Fibroblast of skin of left biceps (primary cell): Measurements from ENCODE around the gene ZNF346.
"Not testable (repeated sequence)": the region's sequence is repeated elsewhere in the genome, so short reads cannot be mapped to it uniquely, and the experiment has no call there.

ENCODE experiments used
- DNase-seq, 2 experiments: peaks; one replicate each; pipeline ENCODE4 v3.0.0-alpha.2; 2013; ENCODE audit warnings: low read depth in 2 of 2

ZNF346 gene

DNA sequence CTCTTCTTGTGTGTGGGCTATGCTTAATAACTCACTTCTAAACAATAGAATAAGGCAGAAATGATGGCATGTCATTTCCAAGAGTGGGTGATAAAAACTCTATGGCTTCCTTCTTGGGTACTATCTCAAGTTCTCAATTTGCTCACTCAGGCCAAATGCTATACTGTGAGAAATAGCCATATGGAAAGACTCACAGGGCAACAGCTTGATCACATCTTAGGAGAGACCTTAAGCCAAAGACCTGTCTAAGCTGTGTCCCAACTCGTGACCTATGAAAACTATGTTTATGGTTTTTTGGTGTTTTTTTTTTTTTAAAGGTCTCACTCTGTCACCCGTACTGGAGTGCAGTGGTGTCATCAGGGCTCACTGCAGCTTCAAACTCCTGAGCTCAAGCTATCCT, 13.8 kb upstream of the ZNF346 start:
- no peak for DNase-seq

- no peak for DNase-seq
Measured at GRCh38 chr5:177010153-177010552, 12.3 kb upstream of the ZNF346 start.

GRCh38 chr5:177015156-177015555, 7.3 kb upstream of the ZNF346 start:
- no peak for DNase-seq

DNA sequence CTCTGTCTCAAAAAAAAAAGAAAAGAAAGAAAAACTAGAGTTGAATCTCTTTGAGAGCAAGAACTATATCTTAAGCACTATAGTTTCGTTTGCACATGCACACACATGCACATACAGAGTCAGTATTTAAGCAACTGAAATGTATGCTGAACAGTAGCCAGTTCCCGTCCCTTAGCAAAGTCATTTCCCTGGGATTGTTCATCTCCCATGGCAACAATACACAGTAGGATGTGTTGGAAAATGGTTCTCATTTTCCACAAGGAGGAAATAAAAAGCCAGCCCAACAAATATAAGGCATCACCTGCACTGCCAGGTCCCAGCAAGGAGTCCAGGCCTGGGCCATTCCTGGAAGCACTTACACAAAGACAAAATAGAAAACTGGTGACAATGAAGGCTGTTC, 4.2 kb upstream of the ZNF346 start:
- DNase-seq: no peak

- DNase-seq: no peak
Measured at GRCh38 chr5:177020033-177020432, 2.5 kb upstream of the ZNF346 start.

GRCh38 chr5:177023303-177023664, 788 bp downstream of the ZNF346 start:
- DNase-seq: no peak

DNA sequence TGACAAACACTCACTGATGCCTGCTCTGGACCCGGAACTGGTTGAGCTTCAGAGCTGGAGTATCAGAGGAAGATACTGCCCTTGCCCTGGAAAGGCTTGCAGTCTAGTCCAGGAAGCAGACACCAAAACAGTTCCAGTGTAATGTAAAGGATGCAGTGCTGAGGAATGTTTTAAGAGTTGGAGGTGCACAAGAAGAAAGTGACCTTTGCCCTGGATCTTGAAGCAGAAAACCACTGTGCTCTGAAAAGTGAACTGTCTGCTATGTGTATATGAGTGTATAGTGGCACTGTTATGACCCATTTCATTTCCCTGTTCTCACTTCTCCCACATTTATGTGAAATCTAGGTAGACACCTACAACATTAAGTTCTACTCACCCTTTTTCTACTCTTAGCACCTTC, 2.1 kb downstream of the ZNF346 start:
- DNase-seq: no peak

DNA sequence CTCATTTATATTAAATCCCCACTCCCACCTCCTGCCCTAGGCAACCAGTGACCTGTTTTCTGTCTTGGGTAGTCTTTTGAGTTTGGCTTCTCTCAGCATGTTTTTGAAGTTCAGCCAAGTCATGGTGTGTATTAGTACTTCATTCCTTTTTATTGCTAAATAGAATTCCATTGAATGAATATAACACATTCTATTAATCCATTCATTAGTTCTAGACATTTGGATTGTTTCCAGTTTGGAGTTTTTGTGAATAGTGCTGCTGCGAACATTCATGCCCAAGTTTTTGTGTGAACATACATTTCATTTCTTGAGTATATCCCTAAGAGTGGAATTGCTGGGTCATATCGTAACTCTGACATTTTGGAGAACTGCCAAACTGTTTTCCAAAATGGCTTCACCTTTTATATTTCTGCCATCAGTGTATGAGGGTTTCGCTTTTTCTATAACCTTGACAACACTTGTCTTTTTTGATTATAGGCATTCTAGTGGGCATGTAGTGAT, 2.7 kb downstream of the ZNF346 start:
- DNase-seq: no peak

DNA sequence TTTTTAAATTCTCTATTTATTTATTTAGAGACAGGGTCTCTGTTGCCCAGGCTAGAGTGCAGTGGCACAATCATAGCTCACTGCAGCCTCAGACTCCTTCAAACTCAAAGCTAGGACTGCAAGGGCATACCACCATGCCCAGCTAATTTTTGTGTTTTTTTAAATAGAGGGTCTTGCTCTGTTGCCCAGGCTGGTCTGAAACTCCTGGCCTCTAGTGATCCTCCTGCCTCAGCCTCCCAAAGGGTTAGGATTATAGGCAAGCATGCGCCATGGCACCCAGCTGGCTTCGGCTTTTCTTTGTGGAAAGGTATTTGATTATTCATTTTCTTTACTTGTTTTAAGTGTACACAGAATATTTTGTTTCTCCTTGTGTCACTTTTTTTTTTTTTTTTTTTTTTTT, 5.2 kb downstream of the ZNF346 start:
- DNase-seq: no peak

DNA sequence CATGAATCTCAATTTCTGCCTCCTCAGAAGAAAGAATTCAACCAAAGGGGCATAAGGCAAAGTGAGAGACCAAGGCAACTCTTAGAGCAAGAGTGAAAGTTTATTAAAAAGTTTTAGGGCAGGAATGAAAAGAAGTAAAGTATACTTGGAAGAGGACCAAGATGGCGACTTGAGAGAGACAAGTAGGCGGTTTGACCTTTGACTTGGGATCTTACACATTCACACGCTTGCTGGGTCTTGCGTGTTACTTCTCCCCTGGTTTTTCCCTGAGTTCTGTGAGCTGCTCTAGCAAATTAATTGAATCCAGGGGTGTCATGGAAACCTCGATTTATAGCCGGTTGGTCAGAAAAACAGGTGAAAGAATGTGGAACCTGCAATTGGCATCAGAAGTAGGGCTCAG, 7.0 kb downstream of the ZNF346 start:
- DNase-seq: no peak

- no peak for DNase-seq
Measured at GRCh38 chr5:177035976-177036375, 13.5 kb downstream of the ZNF346 start.

DNA sequence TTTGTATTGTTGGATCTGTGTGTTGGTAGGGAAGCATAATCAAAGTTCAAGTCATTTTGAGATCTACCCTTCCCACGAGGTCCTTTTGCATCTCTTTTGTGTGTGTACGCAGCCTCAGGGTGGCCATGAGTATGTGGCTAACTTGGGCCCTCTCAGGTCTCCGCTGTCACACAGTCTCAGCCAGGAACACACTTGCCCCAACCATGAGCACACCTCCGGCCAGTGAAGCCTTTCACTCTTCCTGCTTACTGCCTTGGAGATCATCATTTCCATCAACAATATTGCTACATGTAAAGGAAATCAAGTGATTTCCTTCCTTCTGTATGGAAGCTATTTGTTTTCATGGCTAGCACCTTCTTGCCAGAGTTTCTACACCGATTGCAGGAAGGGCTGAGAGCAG, 13.9 kb downstream of the ZNF346 start:
- no peak for DNase-seq

- no peak for DNase-seq
Measured at GRCh38 chr5:177036921-177037320, 14.4 kb downstream of the ZNF346 start.

DNA sequence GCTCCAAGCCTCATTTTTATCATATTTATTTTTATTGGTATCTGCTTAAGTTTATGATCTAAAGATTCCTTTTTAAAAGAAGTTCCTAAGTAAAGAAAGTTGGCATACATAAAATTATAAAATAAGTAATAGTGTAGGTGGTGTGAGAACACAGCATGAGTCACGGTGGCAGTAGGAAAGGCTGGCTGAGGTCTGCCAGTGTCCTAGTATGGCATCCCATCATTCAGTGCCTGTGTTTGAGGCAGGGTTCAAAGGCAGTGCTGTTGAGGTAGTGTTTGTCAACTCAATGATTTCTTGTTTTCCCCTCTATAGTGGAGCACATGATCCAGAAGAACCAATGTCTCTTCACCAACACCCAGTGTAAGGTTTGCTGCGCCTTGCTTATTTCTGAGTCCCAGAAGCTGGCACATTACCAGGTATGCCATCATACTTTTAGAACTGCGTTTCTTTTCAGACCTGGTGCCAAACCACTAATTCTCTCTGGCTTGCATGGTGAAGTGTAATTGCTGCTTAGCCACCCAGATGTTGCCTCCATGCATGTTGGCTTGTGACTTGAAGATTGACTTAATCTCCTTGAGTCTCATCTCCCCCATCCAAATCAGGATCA, 18.4 kb downstream of the ZNF346 start:
- no peak for DNase-seq

DNA sequence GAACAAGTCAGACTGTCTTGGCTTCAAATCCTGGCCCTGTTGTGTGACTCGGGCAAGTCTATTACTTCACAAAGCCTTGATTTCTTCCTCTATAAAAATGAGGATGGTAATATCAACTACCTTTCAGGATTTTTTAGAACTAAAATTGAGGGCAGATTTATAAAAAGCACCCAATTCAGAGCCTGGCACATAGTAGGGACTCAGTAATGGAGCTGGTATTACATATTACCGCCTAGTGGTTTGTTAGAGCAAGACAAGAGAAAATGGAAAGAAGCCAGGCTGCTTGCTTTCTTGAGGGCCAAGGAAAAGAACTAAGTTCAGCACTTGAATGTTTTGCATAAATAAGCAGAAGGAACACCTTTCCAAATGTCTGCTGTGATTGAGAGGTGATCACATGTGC, 19.4 kb downstream of the ZNF346 start:
- no peak for DNase-seq

- no peak for DNase-seq
Measured at GRCh38 chr5:177043114-177043513, 20.6 kb downstream of the ZNF346 start.

DNA sequence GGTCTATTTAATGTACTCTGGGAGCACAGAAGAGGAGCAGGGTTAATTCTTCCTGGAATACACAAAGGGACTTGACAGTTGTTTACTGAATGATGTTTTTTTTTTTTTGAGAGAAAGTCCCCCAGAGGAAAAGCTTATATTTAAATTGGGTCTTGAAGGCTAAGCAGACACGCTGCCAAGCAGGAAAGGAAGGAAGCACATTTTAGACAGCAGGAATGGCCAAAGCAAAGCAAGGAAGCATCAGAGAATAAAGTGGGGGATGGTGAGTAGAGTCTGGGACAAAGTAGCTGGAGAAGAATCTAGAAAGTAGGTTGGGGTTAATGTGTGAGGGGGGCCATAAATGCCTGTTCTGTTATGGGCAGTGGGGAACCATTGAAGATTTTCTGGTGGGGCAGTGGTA, 21.5 kb downstream of the ZNF346 start:
- no peak for DNase-seq

- no peak for DNase-seq
Measured at GRCh38 chr5:177044641-177045040, 22.1 kb downstream of the ZNF346 start.

DNA sequence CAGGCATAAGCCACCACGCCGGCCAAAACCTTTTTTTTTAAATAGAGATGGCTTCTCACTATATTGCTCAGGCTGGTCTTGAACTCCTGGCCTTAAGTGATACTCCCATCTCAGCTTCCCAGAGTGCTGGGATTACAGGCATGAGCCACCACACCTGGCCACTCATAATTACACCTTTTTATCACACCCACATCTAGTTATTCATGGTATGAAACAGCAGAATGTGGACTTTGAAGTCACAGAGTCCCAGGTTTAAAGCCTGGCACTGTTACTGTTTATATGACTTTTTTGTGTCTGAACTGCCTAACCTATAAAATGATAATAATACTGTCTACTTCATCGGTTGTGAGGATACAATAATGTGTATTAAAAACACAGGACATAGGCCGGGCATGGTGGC, 23.1 kb downstream of the ZNF346 start:
- no peak for DNase-seq

DNA sequence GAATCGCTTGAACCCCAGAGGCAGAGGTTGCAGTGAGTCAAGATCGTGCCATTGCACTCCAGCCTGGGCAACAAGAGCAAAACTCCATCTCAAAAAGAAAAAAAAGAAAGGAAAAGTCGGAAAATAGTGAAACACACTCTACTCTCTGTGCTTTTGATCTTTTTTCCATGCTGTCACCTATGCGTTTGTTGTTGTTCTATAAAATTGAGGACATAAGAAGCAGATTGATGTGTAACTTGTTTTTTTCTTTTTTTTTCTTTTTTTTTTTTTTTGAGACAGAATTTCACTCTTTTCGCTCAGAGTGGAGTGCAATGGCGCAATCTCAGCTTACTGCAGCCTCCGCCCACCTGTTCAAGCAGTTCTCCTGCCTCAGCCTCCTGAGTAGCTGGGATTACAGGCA, 26.0 kb downstream of the ZNF346 start:
- DNase-seq: not testable (repeated sequence)

- DNase-seq: no peak
Measured at GRCh38 chr5:177049285-177049684, 26.8 kb downstream of the ZNF346 start.

DNA sequence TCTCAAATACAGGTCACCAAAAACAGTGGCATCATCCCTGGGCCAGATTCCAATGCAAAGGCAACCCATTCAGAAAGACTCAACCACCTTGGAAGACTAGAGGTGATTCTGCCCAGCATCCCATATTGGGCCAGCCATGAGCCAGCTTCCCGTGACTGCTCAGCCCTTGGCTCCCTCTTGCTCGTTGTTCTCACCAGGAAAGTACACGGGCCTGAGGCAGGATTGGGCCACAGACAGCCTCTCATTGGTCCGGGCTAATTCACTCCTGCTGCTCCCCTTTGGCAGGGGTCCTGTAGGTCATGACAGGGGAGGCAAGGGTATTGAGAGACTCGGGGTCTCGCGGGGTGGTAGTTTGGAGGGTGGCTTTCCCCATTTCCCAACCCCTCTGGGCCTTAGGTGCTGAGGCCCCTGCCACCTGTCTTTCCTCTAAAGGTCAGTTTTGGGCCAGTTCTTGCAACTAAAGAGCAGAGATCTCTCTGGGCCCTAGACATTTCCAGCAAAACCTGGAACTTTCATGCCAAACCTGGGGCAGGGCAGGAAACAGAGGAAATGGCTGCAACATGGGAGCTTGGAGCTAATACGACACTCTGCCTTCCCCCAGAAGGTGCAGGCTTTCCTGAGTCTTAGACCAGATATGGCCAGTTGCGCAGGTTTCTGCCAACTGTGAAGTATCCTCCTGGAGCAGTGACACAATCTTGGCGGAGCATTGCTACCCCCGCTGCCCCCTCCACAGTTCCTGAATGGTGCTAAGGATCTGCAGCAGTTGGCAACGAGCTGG, 42.2 kb downstream of the ZNF346 start:
- no peak for DNase-seq

- DNase-seq: no peak
Measured at GRCh38 chr5:177065491-177065890, 43.0 kb downstream of the ZNF346 start.

GRCh38 chr5:177066224-177066623, 43.7 kb downstream of the ZNF346 start:
- no peak for DNase-seq
